HUDEP-2 (cell line): ENCODE results near the gene KANSL1L.
"Not testable (repeated sequence)": the region's sequence is repeated elsewhere in the genome, so short reads cannot be mapped to it uniquely, and the experiment has no call there.

Source experiments
- DNase-seq, 76 experiments: peaks; one replicate each; lab custom pipeline; 2025; ENCODE audit not compliant: unreplicated experiment in 76 of 76; lab: John Stamatoyannopoulos, UW

KANSL1L gene

GRCh38 chr2:210177769-210178168, 6.6 kb upstream of the KANSL1L start:
- no peak for DNase-seq

DNA sequence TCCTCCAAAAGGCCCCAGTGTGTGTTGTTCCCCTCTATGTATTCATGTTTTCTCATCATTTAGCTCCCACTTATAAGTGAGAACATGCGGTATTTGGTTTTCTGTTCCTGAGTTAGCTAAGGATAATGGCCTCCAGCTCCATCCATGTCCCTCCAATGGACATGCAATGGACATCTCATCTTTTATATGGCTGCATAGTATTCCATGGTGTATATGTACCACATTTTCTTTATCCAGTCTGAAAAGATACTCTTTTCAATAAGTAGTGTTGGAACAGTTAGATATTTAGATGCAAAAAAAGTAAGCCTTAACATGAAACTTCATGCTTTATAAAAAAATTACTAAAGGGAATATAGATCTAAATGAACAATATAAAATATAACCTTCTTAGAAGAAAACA, 5.9 kb upstream of the KANSL1L start:
- not testable (repeated sequence) for DNase-seq

DNA sequence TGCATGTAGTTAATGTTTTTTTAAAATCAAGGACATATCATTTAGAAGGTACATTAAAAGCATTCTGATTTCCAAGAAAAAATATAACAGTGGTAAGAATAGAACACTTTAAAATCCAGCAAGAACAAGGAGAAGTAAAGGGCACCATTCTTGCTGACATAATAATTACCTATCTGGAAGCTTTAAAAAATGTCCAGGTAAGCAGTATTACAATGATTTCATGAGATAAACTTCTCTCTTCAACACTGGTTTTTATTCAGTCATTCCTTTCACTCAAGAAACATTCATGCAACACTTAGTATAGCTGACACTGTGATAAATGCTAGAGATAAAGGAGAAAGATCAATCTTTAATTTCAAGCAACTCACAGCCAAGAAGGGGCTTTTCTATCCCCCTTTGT, 2.9 kb upstream of the KANSL1L start:
- DNase-seq, result no peak

GRCh38 chr2:210172219-210172575, 988 bp upstream of the KANSL1L start:
- DNase-seq, result no peak

GRCh38 chr2:210170446-210171303, 534 bp downstream of the KANSL1L start:
- peak; percentile 21 to 97 (median 91) for DNase-seq

DNA sequence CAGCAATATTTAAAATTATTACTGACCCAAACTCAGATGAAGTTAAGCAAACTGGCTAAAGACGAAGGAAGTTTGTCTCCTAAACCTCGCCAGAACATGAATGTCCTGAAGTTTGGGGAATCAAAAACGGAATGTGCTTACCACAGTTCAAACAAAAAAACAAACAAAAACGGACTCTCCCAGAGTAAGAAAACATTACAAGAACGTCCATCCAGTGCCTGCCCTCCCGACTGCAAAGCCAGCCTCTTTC, 1.1 kb downstream of the KANSL1L start:
- DNase-seq, result no peak

DNA sequence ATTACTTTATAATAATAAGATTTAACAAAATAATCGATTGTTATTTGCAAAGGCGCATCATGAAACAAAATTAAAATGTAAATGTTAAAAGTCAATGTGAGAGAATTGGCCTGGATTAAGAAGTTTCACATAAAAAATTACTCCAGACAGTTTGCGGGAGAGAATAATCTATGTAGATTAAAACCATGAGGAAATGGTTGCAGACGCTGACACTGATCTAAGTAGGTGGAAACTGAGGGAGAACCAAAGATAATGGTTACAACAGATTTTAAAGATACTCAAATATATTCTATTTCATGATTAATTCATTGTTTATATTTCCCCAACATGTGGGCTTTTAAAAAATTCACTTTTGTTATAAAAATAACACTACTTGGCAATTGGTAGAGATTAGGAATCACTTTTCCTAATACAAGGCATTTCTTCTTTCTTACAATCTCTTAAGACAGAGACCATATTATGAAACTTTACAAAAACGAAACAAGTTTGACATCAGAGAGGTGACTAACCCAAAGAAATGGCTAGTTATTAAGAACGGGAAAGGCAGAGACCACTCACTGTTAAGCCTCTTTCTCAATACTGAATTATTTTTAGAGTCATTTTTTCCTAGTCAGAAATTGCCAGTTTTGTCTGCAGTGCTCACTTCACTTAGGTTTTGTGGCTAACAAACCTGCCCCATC, 1.6 kb downstream of the KANSL1L start:
- peak in 2 of 76 experiments; percentile 20 to 48 for DNase-seq

DNA sequence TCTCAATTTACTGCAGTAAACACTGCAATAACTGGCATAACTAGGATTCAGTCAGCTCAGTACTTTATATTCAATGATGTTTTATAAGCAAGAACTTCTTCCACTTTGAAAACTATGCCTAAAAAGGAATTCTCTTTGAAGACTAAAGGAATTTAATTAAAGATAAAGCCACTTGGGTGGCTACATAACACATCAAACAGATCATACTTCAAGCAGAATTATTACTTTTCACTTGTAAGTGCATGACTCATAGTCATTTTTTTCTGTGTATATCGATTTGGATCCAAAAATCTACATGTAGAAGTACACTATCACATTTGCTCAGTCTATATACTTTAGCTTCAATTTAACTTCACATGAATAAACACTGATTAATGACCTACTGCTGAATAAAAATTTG, 4.0 kb downstream of the KANSL1L start:
- DNase-seq, result peak in 1 of 76 experiments; percentile 13

GRCh38 chr2:210162466-210163124, 8.6 kb downstream of the KANSL1L start:
- DNase-seq, result no peak

DNA sequence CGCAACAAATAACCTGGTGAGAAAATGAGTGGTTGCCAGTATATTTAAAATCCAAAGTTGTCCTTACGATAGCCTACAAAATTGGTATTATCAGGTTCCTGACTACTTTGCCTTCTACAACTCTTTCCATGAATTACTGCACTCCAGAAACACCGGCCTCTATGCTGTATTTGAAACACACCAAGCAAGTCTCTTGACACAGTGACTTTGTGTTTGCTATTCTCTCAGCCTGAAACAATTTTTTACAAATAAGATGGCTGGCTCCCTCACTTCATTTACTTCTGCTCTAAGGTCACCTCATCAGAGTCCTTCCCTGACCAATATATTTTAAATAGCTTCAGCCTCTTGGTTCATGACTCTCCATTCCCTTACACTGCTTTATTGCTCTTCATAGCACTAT, 12.2 kb downstream of the KANSL1L start:
- no peak for DNase-seq

GRCh38 chr2:210158236-210158635, 13.0 kb downstream of the KANSL1L start:
- no peak for DNase-seq

DNA sequence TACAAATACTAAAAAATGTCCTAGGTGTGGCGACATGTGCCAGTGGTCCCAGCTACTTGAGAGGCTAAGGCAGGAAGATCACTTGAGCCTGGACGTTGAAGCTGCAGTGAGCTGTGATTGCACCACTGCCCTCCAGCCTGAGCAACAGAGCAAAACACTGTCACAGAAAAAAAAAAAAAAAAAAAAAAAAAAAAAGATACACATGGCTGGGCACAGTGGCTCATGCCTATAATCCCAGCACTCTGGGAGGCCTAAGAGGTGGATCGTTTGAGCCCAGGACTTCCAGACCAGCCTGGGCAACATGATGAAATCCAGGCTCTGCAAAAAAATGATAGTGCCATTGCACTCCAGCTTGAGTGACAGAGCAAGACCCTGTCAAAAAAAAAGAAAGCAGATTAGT, 13.7 kb downstream of the KANSL1L start:
- DNase-seq, result no peak

DNA sequence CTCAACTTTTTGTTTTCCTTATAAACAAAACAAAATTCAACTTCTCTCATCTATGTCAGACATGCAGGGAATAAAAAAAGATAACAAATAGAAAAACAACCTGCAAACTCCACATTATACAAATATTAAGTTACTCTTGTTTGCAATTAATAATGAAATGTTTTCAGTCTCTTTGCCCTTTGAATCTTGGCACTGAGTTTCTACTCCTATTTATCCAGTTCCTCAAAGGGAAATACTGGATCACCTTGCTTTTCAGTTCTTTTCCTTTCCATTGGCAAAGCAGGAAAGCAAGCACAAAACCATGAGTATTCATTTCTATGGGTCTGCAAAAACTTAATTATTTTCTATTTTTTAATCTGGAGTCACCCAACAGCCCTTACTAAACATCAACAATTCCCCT, 23.6 kb downstream of the KANSL1L start:
- no peak for DNase-seq

DNA sequence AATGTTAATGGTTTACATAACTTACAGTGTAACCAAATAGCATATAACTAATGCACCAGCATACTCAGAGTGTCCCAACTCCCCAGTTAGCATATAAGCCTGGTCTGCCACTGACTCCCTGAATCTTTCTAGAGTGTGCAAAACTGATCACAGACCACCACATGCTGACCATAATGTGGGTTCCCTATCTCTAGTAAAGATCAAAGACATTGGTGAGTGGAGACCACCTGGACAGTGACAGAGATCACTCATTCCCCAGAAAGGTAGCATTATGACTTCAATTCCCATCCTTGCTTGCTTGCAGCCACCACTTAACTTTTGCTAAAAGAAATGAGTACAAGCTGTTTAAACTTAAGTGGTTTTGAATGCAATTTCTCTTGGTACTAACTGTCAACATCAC, 39.0 kb downstream of the KANSL1L start:
- no peak for DNase-seq

DNA sequence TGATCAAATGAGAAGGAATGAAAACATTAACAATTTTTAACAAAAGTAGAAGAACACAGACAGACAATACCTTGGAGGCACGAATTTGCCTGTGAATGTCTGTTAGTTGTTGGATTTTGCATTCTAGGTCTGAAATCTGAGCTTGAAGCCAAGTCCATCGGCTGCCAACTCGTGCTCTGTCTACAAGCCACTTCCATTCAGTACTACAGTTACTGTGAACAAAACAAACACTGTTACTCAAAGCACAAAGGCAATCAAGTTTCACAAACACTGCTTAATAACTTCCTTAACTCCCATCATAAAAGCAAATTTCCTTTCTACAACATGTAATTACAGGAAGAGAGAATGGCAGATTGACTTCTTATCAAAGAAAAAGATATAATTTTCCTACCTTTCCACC, 42.2 kb downstream of the KANSL1L start:
- DNase-seq, result no peak

DNA sequence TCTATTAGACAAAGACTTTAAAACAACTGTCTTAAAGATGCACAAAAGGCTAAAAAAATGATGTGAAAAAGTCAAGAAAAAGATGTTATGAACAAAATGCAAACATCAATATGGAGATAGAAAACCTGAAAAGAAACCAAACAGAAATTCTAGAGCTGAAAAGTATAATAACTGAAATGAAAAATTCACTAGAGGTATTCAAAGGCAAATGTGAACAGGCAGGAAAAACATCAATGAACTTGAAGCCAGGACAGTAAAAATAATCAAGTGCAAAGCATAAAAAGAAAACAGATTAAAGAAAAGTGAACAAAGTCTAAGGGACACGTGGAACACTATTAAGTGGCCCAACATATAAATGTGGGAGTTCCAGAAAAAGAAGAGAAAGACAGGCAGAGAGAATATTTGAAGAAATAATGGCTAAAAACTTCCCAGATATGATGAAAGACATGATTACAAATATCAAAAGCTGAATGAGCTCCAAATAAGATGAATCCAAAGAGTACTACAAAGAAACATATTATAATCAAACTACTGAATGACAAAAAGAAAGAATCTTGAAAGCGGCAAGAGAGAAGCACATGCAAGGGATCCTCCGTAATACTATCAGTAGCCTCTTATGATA, 57.5 kb downstream of the KANSL1L start:
- no peak for DNase-seq

DNA sequence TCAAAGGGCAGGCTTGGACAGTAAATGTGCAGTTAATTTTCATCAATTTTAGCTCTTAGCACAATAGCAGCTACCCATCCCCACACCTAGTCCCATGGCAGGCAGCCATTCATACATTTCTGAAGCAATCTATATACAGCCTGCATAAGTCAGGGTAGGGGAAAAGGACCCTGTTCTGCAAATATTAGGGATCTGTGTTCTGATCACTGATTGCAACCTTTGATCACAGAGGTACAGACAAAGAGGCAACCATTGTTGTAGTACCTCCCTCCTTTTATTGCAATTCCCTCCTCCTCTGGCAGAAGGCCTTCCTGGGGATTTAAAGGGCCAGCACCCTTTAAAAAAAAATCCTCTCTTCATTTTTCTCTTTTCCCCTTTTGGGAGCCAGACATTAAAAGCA, 58.3 kb downstream of the KANSL1L start:
- DNase-seq, result no peak

GRCh38 chr2:210099940-210100339, 71.3 kb downstream of the KANSL1L start:
- DNase-seq, result no peak

GRCh38 chr2:210094787-210095186, 76.4 kb downstream of the KANSL1L start:
- no peak for DNase-seq

DNA sequence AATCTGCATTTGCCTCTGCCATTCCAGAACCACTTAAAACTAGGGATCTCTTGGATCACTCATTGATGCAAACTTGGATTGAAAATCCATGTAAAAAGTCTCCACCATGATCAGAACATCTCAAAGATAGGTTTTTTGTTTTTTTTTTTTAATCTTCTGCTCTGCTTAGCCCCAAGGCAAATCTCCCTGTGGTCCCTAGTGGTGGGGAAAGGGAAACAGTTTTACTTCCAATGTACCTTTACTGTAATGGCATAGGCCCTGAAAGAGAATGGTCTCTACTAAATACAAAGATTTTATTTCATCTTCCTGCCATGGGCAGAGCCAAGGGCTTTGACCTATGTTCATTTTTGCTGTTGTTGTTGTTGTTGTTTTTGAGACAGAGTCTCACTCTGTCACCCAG, 78.4 kb downstream of the KANSL1L start:
- DNase-seq, result no peak

DNA sequence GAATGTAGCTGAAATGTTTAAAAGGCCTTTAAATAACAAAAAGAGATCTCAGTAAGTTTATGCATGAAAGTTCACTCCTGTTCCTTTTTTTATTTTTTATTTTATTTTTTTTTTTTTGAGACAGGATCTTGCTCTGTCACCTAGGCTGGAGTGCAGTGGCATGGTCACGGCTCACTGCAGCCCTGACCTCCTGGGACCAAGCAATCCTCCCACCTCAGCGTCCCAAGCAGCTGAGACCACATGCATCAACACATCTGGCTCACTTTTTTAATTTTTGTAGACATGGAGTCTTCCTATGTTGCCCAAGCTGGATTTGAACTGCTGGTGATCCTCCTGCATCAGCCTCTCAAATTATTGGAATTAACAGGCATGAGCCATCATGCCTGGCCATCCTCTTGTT, 84.3 kb downstream of the KANSL1L start:
- DNase-seq, result no peak

DNA sequence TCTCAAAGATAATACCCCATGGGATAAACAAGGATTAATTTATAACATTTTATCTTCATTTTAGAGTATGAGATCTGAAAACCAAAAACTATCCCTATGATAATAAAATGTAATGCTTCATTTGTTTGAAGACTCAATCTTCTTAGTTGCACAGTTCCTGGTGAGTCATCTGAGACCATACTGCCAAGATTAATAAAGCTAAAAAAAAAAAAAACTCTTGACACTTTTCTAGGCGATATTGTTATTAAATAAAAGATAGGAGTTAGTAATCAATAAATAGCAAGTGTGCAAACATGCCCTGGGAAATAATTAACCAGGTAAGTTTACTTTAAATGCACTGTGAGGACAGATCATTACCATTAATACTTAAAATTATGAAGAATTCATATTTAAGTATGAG, 84.9 kb downstream of the KANSL1L start:
- no peak for DNase-seq
